H9 (cell line): ENCODE results near the gene CEP63. TPM values are rescaled to one million over a fixed set of nuclear protein-coding genes. Genes with fewer than 3 reads are reported as not detected.
A peak's percentile ranks its signal among the peaks of the same experiment; 100 is the strongest.

Source experiments
- DNase-seq: peaks from one replicate; pipeline ENCODE4 v3.0.0-alpha.2; 2017
- H2AFZ ChIP-seq: one replicate; pipeline ENCODE4 v1.6.1; 2013; ENCODE audit warnings: mild to moderate bottlenecking, low read length, control low read depth, moderate library complexity
- H2AK5ac ChIP-seq: 2 replicates; pipeline ENCODE4 v1.6.1; 2013; ENCODE audit warnings: low read length, control low read depth, mixed read lengths; ENCODE audit not compliant: insufficient read length
- H2BK120ac ChIP-seq: one replicate; pipeline ENCODE4 v1.6.1; 2013; ENCODE audit warnings: low read depth, mild to moderate bottlenecking, low read length, control low read depth, inconsistent platforms; ENCODE audit not compliant: poor library complexity, severe bottlenecking
- H2BK12ac ChIP-seq: 2 replicates; pipeline ENCODE4 v1.6.1; 2013; ENCODE audit warnings: low read length, control low read depth, mixed read lengths, low read depth; ENCODE audit not compliant: insufficient read length
- H2BK15ac ChIP-seq: 2 replicates; pipeline ENCODE4 v1.6.1; 2013; ENCODE audit warnings: low read depth, low read length, control low read depth
- H2BK20ac ChIP-seq: one replicate; pipeline ENCODE4 v1.6.1; 2013; ENCODE audit warnings: low read depth, mild to moderate bottlenecking, low read length, control low read depth, inconsistent platforms; ENCODE audit not compliant: poor library complexity, severe bottlenecking
- H2BK5ac ChIP-seq: 2 replicates; pipeline ENCODE4 v1.6.1; 2013; ENCODE audit warnings: low read length, control low read depth, mixed read lengths; ENCODE audit not compliant: insufficient read length
- H3K14ac ChIP-seq: 2 replicates; pipeline ENCODE4 v1.6.1; 2013; ENCODE audit warnings: low read length, control low read depth; ENCODE audit not compliant: insufficient read depth
- H3K18ac ChIP-seq: 2 replicates; pipeline ENCODE4 v1.6.1; 2013; ENCODE audit warnings: low read depth, mild to moderate bottlenecking, mixed read lengths, low read length, control low read depth; ENCODE audit not compliant: insufficient read length
- H3K23ac ChIP-seq: 2 replicates; pipeline ENCODE4 v1.6.1; 2013; ENCODE audit warnings: low read length, control low read depth, mixed read lengths, low read depth; ENCODE audit not compliant: insufficient read length
- H3K23me2 ChIP-seq: 2 replicates; pipeline ENCODE4 v1.6.1; 2013; ENCODE audit warnings: low read depth, mild to moderate bottlenecking, mixed read lengths, low read length, control low read depth; ENCODE audit not compliant: insufficient read length, poor library complexity, severe bottlenecking
- H3K27ac ChIP-seq: 2 replicates; pipeline ENCODE4 v1.5.1; 2013; ENCODE audit warnings: low read length, control low read depth, mixed read lengths, low read depth; ENCODE audit not compliant: insufficient read length
- H3K27me3 ChIP-seq: 2 replicates; pipeline ENCODE4 v1.6.1; 2013; ENCODE audit warnings: low read length, control low read depth, inconsistent platforms; ENCODE audit not compliant: insufficient read depth
- H3K4ac ChIP-seq: 2 replicates; pipeline ENCODE4 v1.6.1; 2013; ENCODE audit warnings: low read depth, mild to moderate bottlenecking, control low read depth, inconsistent platforms, low read length, moderate library complexity
- H3K4me1 ChIP-seq: 2 replicates; pipeline ENCODE4 v1.6.1; 2013; ENCODE audit warnings: low read length, control low read depth, inconsistent platforms; ENCODE audit not compliant: insufficient read depth
- H3K4me2 ChIP-seq: 2 replicates; pipeline ENCODE4 v1.6.1; 2013; ENCODE audit warnings: low read length, control low read depth, mixed read lengths; ENCODE audit not compliant: insufficient read length, insufficient read depth
- H3K56ac ChIP-seq: 2 replicates; pipeline ENCODE4 v1.6.1; 2013; ENCODE audit warnings: low read depth, mild to moderate bottlenecking, mixed read lengths, low read length, control low read depth; ENCODE audit not compliant: insufficient read length
- H3K79me1 ChIP-seq: 2 replicates; pipeline ENCODE4 v1.6.1; 2013; ENCODE audit warnings: low read depth, mild to moderate bottlenecking, moderate library complexity, low read length, control low read depth, inconsistent platforms; ENCODE audit not compliant: insufficient read depth, poor library complexity, severe bottlenecking
- H3K79me2 ChIP-seq: 2 replicates; pipeline ENCODE4 v1.6.1; 2013; ENCODE audit warnings: low read length, control low read depth, inconsistent platforms; ENCODE audit not compliant: insufficient read depth
- H3K9ac ChIP-seq: 2 replicates; pipeline ENCODE4 v1.6.1; 2013; ENCODE audit warnings: low read length, control low read depth, mixed read lengths; ENCODE audit not compliant: insufficient read length; ENCODE audit errors: extremely low read depth
- H3K9me3 ChIP-seq: one replicate; pipeline ENCODE4 v1.6.1; 2013; ENCODE audit warnings: low read depth, low read length, inconsistent platforms; ENCODE audit not compliant: control insufficient read depth
- H3T11ph ChIP-seq: one replicate; pipeline ENCODE4 v1.6.1; 2013; ENCODE audit warnings: mild to moderate bottlenecking, low read length, control low read depth, inconsistent platforms
- H4K20me1 ChIP-seq: one replicate; pipeline ENCODE4 v1.6.1; 2013; ENCODE audit not compliant: control insufficient read depth, insufficient read length, insufficient read depth
- H4K5ac ChIP-seq: 2 replicates; pipeline ENCODE4 v1.6.1; 2013; ENCODE audit warnings: low read depth, mild to moderate bottlenecking, mixed read lengths, low read length, control low read depth; ENCODE audit not compliant: insufficient read length
- H4K8ac ChIP-seq: replicated peaks from 2 replicates; pipeline ENCODE4 v1.6.1; 2013; ENCODE audit warnings: low read length, control low read depth, mixed read lengths, low read depth; ENCODE audit not compliant: insufficient read length
- H4K91ac ChIP-seq: 2 replicates; pipeline ENCODE4 v1.6.1; 2013; ENCODE audit warnings: low read depth, mild to moderate bottlenecking, moderate library complexity, mixed read lengths, low read length, control low read depth; ENCODE audit not compliant: insufficient read length
- H3K27ac Mint-ChIP-seq, 3 experiments: 2 replicates in 2 of 3; 3 replicates in 1 of 3; pipeline ENCODE4 v1.8.0; 2020 to 2021; ENCODE audit warnings: mixed read lengths in 3 of 3, mild to moderate bottlenecking in 1 of 3, moderate library complexity in 1 of 3
- H3K27me3 Mint-ChIP-seq: 2 replicates; pipeline ENCODE4 v1.8.0; 2021; ENCODE audit warnings: low read depth, mild to moderate bottlenecking, moderate library complexity, mixed read lengths
- H3K36me3 Mint-ChIP-seq, 3 experiments: 2 replicates in 2 of 3; 3 replicates in 1 of 3; pipeline ENCODE4 v1.8.0; 2020 to 2021; ENCODE audit warnings: low read depth in 3 of 3, mixed read lengths in 3 of 3; ENCODE audit not compliant: insufficient read depth in 1 of 3
- H3K4me1 Mint-ChIP-seq, 2 experiments: 2 replicates each; pipeline ENCODE4 v1.8.0; 2020; ENCODE audit warnings: mixed read lengths in 2 of 2
- H3K4me3 Mint-ChIP-seq, 2 experiments: 2 replicates in 1 of 2; 3 replicates in 1 of 2; pipeline ENCODE4 v1.8.0; 2020 to 2021; ENCODE audit warnings: mild to moderate bottlenecking in 2 of 2, mixed read lengths in 2 of 2, moderate library complexity in 1 of 2
- H3K9me3 Mint-ChIP-seq, 2 experiments: 2 replicates in 1 of 2; 3 replicates in 1 of 2; pipeline ENCODE4 v1.8.0; 2020; ENCODE audit warnings: mild to moderate bottlenecking in 2 of 2, mixed read lengths in 2 of 2, moderate library complexity in 1 of 2
- WGBS: extraction: QIAGEN DNeasy Blood & Tissue Kit; methylation state at CpG from one replicate; pipeline ENCODE4 v1.1.7; 2013; ENCODE audit warnings: missing lambda C conversion rate, low lambda C conversion rate, mixed read lengths; ENCODE audit not compliant: insufficient read length; ENCODE audit errors: extremely low coverage; 5-methylcytosine and 5-hydroxymethylcytosine counted together
- total RNA-seq: library from RNA; stranded (reverse); gene quantifications from 2 replicates; pipeline ENCODE4 v1.2.1, GENCODE V29; 2021
- TF ChIP-seq, protein P1 (sequence below): fragments of 200-600 bp; sonication (generic); conservative IDR thresholded peaks from 3 replicates; pipeline ENCODE4 v1.8.0; 2021; ENCODE audit warnings: antibody characterized with exemption, mild to moderate bottlenecking

CEP63 gene
- total RNA-seq, 1 experiment from 2014 or later: 16.2 TPM

- Histone ChIP-seq H3K79me1 (no peaks in the 10 kb centered on the region), H3K4me2 (no peak overlapping the region), H3K18ac (no peak overlapping the region), H3K4ac (no peak overlapping the region), H3K9ac (no peak overlapping the region), H2BK5ac (no peak overlapping the region), H3T11ph (no peak overlapping the region), H3K23me2 (no peaks in the 10 kb centered on the region), H2BK15ac (no peak overlapping the region), H3K23ac (no peak overlapping the region), H4K91ac (no peak overlapping the region), H3K9me3 (no peaks in the 10 kb centered on the region), H4K5ac (no peak overlapping the region), H3K27ac (no peak overlapping the region), H3K4me1 (no peaks in the 10 kb centered on the region), H3K79me2 (no peaks in the 10 kb centered on the region), H2AK5ac (no peak overlapping the region), H3K56ac (no peak overlapping the region), H2BK12ac (no peak overlapping the region), H4K8ac (no peak overlapping the region), H2AFZ (no peak overlapping the region), H2BK120ac (no peak overlapping the region), H3K27me3 (no peaks in the 10 kb centered on the region), H4K20me1 (no peaks in the 10 kb centered on the region), H3K14ac (no peak overlapping the region), H2BK20ac (no peak overlapping the region)
- TF ChIP-seq, protein P1, sequence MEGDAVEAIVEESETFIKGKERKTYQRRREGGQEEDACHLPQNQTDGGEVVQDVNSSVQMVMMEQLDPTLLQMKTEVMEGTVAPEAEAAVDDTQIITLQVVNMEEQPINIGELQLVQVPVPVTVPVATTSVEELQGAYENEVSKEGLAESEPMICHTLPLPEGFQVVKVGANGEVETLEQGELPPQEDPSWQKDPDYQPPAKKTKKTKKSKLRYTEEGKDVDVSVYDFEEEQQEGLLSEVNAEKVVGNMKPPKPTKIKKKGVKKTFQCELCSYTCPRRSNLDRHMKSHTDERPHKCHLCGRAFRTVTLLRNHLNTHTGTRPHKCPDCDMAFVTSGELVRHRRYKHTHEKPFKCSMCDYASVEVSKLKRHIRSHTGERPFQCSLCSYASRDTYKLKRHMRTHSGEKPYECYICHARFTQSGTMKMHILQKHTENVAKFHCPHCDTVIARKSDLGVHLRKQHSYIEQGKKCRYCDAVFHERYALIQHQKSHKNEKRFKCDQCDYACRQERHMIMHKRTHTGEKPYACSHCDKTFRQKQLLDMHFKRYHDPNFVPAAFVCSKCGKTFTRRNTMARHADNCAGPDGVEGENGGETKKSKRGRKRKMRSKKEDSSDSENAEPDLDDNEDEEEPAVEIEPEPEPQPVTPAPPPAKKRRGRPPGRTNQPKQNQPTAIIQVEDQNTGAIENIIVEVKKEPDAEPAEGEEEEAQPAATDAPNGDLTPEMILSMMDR: no peak
- H3K4me3 Mint-ChIP-seq: no peak overlapping the region
- H3K27ac Mint-ChIP-seq: no peak overlapping the region
- WGBS: no CpG with 5 or more reads among the region's 5 CpGs
- peak; percentile 6 for DNase-seq
- no peaks in the 10 kb centered on the region for H3K9me3 Mint-ChIP-seq
- H3K4me1 Mint-ChIP-seq: peaks cover 7 to 12% of the 10 kb centered on the region in 2 experiments; a peak in 2 of 4 replicates
- no peaks in the 10 kb centered on the region for H3K36me3 Mint-ChIP-seq
- H3K27me3 Mint-ChIP-seq: peaks cover 6% of the 10 kb centered on the region
Observed at GRCh38 chr3:134620476-134621115, 134.7 kb downstream of the CEP63 start.
